Peyer's patch (tissue), 4 donors: ENCODE results near the gene RILPL1.

Experiments
- POLR2A ChIP-seq, 2 donors: fragments of 450-650 bp; IDR thresholded peaks; one replicate each; pipeline ENCODE4 v1.5.1; 2017; ENCODE audit warnings: antibody characterized with exemption in 2 of 2, mild to moderate bottlenecking in 2 of 2, moderate library complexity in 2 of 2
- TF ChIP-seq, protein P1 (sequence below), 6 experiments: fragments of 450-650 bp in 4 of 6; fragments of 200-600 bp in 2 of 6; sonication (generic) in 1 of 6; IDR thresholded peaks; one replicate each; pipeline ENCODE4 v1.5.1; 2017 to 2019; ENCODE audit warnings: antibody characterized with exemption in 6 of 6, mild to moderate bottlenecking in 3 of 6, moderate library complexity in 1 of 6

DNA sequence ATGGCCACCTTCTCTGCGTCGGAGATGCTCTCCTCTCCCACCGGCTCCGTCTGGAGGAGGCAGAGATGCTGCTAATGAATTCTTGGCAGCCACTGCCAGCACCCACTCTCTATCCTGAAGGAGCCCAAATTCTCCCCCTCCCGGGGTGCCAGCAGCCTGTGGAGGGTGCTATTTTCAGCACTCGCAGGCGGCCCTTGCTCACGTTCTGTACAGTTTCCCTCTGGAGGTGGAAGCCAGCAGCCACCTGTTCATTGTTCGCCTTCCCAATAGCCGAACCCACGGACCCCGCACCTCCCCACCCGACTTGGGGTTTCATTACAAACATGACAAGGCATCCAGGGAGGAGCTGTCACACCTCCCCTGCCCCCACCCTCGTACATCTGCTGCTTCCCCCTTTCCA, 47.8 kb downstream of the RILPL1 start:
- TF ChIP-seq, protein P1, sequence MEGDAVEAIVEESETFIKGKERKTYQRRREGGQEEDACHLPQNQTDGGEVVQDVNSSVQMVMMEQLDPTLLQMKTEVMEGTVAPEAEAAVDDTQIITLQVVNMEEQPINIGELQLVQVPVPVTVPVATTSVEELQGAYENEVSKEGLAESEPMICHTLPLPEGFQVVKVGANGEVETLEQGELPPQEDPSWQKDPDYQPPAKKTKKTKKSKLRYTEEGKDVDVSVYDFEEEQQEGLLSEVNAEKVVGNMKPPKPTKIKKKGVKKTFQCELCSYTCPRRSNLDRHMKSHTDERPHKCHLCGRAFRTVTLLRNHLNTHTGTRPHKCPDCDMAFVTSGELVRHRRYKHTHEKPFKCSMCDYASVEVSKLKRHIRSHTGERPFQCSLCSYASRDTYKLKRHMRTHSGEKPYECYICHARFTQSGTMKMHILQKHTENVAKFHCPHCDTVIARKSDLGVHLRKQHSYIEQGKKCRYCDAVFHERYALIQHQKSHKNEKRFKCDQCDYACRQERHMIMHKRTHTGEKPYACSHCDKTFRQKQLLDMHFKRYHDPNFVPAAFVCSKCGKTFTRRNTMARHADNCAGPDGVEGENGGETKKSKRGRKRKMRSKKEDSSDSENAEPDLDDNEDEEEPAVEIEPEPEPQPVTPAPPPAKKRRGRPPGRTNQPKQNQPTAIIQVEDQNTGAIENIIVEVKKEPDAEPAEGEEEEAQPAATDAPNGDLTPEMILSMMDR (IDR thresholded peaks at IDR 0.05) = no peak
- no peak for TF ChIP-seq POLR2A (IDR thresholded peaks at IDR 0.05)
